Muscle of arm (tissue), 14 donors: ENCODE measurements around the gene AGBL2. TPM values are rescaled to one million over a fixed set of nuclear protein-coding genes. Genes with fewer than 3 reads are reported as not detected.
"Not testable (repeated sequence)": the region's sequence is repeated elsewhere in the genome, so short reads cannot be mapped to it uniquely, and the experiment has no call there.

ENCODE experiments used
- DNase-seq: peaks from one replicate; pipeline ENCODE4 v3.0.0-alpha.2; 2013
- long read RNA-seq, 11 donors: transcript quantifications; one replicate each; lab custom pipeline, GENCODE V29; 2026
- polyA plus RNA-seq, 12 donors: library from polyadenylated mRNA; unstranded; fragments of 120-200 nt; gene quantifications; one replicate each; pipeline ENCODE4 v1.2.1, GENCODE V29; 2013; ENCODE audit not compliant: insufficient read length in 12 of 12

AGBL2 gene
- 1 to 10 TPM in 3 of 12 donors, under 1 TPM in 7, not detected in 2; 0.54 to 3.5 (median 0.88) TPM for polyA plus RNA-seq
- long read RNA-seq, donor 1, partial matches to known transcripts: 0 of 1 reads
- long read RNA-seq, donor 1, other reads (novel, unspliced or antisense): 0 of 1 reads
- long read RNA-seq, donor 2: 0 reads
- long read RNA-seq, donor 3, partial matches to known transcripts: 0 of 1 reads
- long read RNA-seq, donor 3, other reads (novel, unspliced or antisense): 0 of 1 reads
- long read RNA-seq, donor 4: 0 reads
- long read RNA-seq, donor 5: 0 reads
- long read RNA-seq, donor 6: 0 reads
- long read RNA-seq, donor 7: 0 reads
- long read RNA-seq, donor 8: 0 reads
- long read RNA-seq, donor 9: 0 reads
- long read RNA-seq, donor 10: 0 reads
- long read RNA-seq, donor 11: 0 reads

- DNase-seq: peak; percentile 71
Measured at GRCh38 chr11:47715082-47715669, at the start of gene AGBL2. Gene AGBL2 (minus strand): TSS chr11:47715369. CDS start chr11:47714650, 719 bp downstream.

GRCh38 chr11:47759291-47759690, 44.1 kb upstream of the AGBL2 start:
- not testable (repeated sequence) for DNase-seq

GRCh38 chr11:47756208-47756607, 41.0 kb upstream of the AGBL2 start:
- no peak for DNase-seq

GRCh38 chr11:47750725-47751124, 35.6 kb upstream of the AGBL2 start:
- DNase-seq: no peak

DNA sequence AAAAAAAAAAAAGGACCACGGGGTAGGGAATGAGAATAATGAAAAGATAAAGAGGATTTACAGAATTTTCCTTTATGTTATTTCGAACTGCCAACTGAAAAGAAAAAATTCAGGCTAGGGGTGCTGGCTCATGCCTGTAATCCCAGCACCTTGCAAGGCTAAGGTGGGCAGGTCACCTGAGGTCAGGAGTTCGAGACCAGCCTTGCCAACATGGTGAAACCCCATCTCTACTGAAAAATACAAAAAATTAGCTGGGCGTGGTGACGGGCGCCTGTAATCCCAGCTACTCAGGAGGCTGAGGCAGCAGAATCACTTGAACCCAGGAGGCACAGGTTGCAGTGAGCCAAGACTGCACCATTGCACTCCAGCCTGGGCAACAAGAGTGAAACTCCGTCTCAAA, 27.3 kb upstream of the AGBL2 start:
- DNase-seq: not testable (repeated sequence)

DNA sequence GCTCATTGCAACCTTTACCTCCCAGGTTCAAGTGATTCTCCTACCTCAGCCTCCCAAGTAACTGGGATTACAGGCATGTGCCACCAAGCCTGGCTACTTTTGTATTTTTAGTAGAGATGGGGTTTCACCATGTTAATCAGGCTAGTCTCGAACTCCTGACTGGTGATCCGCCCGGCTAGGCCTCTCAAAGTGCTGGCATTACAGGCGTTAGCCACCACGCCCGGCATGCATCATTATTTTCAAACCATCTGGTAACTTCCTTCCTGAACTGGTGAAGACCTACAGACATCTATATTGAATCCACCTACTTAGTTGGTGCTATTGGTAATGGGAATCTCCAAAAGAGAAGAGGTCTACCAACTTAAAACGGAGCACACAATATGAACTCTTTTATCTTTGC, 22.6 kb upstream of the AGBL2 start:
- not testable (repeated sequence) for DNase-seq

DNA sequence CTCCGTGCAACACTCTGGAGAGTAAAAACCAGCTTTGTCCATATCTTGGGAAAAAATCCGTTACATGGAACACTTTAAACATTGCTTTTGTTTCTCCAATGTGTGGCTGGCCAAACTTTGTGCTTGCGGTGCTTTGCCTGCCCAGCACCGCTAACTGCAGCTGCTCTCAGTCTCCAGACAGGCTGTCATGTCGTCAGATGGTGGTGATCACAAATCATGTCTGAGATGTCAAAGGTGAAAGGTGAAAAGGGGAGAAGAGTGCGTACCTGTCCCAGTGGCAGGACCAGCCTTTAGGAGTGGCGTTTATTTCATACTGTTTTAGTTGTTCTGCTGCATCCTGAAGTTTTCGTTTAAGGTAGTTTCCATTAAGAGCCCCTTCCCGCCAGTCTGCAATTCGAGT, 17.1 kb upstream of the AGBL2 start:
- no peak for DNase-seq

DNA sequence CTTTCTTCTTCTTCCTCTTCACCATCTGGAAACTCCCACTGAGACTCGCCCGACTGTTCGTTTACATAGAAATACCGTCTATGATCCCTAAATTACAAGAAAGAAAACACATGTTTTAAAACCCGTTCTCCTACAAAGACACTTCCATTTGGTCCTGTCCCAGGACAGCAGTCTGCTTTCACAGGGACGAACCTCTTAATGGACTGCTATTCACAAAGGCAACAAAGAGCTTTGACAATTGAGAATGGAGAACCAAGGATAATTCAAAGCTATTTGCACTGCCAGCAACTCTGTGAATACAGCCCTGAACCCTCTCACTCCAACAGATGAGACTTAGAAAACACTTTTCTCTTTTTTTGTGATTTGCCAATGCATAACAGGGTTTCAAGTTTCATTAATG, 16.3 kb upstream of the AGBL2 start:
- DNase-seq: no peak

GRCh38 chr11:47726878-47727514, 11.8 kb upstream of the AGBL2 start:
- no peak for DNase-seq

- no peak for DNase-seq
Measured at GRCh38 chr11:47726118-47726442, 10.9 kb upstream of the AGBL2 start.

GRCh38 chr11:47725442-47726117, 10.4 kb upstream of the AGBL2 start:
- no peak for DNase-seq

DNA sequence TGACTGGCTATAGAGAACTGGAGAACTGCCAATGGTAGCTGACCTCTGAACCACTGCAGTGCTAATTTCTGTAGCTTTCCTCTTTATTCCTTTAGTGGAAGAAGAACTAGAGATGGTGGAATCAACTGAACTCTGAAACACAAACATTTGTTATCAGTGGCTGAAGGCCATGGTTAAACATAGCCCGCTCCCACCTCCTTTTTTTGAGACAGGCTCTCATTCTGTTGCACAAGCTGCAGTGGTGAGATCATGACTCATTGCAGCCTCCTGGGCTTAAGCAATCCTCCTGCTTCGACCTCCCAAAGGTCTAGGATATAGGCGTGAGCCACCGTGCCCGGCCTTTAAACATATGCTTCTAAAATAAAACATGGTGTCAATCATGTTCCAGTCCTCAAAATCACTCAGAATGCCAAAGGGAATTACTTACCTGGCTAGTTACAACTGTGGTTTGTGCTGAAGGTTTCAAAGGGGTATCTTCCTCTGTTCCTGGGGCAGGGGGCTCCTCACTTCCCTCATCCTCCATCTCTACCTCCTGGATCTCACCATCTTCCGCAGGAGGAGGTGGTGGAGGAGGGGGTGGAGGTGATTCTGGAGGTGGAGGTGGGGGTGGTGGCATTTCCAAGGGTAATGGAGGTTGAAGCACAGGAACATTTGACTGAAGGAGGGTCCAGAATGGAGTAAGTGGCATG, 9.0 kb upstream of the AGBL2 start:
- no peak for DNase-seq

- no peak for DNase-seq
Measured at GRCh38 chr11:47723041-47723440, 7.9 kb upstream of the AGBL2 start.

- DNase-seq: no peak
Measured at GRCh38 chr11:47720651-47721050, 5.5 kb upstream of the AGBL2 start.

DNA sequence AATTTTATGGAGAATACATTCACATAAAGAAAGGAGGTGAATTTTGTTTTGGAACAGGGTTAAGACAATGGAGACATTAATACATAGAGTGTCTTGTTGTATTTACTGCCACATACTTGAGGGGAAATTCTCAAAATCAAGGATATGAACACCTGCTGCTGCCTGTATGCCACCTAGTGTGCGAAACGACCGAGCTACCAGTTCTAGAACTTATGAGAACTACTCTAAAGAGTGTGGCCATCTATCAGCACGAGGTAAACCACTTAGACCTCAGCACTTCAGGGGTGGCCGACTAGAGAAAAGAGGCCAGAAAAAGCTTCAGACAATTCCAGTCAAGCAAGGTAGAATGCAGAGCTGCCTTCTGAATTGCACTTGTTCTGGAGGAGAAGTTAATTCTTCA, 1.5 kb upstream of the AGBL2 start:
- no peak for DNase-seq

GRCh38 chr11:47714554-47715081, 551 bp downstream of the AGBL2 start:
- peak; percentile 9 for DNase-seq

DNA sequence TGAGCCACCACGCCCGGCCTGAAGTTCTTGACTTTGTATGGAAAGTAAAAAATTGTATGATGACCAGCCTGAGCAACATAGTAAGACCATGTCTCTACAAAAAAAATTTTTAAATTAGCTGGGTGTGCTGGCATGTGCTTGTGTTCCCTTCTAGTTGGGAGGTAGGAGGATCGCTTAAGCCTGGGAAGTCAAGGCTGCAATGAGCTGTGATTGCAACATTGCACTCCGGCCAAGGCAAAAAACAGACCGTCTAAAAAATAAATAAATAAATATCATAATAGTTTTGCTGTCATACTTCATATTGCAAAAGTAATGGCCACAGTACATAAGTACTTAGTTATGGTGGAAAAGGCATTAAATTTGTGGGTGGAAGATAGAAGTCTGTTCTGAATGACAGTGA, 3.4 kb downstream of the AGBL2 start:
- DNase-seq: no peak

- DNase-seq: no peak
Measured at GRCh38 chr11:47711225-47711624, 3.9 kb downstream of the AGBL2 start.

GRCh38 chr11:47707275-47707786, 7.8 kb downstream of the AGBL2 start:
- not testable (repeated sequence) for DNase-seq

DNA sequence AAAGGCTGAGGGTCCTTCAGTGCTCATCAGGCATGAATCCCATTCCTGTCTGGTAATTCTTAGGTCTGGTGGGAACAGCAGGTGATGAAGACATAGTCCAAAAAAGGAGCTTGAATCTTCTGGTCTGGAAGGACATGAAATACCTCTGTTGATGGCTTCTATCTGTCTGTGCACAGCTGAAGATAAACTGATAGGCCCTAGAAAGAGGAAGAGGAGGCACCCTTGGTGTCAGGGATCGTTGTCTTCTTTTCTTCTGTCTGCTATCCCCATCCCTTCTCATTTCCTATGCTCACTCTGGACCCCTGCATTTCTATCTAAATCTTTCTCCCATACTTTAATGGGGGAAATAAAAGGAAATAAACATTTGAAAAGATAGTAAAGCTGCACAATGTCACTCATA, 9.4 kb downstream of the AGBL2 start:
- no peak for DNase-seq

GRCh38 chr11:47691979-47692378, 23.2 kb downstream of the AGBL2 start:
- DNase-seq: no peak
